CD4-positive, alpha-beta T cell treated with Interferon alpha-2 for 1 hour (primary cell): ENCODE measurements around the gene MACC1.

Experiments used
- DNase-seq, 2 donors: peaks; one replicate each; pipeline ENCODE4 v3.0.0-alpha.2; 2020 to 2022

Gene MACC1

GRCh38 chr7:20206104-20206896 is 10.9 kb downstream of the MACC1 start:
- no peak for DNase-seq

DNA sequence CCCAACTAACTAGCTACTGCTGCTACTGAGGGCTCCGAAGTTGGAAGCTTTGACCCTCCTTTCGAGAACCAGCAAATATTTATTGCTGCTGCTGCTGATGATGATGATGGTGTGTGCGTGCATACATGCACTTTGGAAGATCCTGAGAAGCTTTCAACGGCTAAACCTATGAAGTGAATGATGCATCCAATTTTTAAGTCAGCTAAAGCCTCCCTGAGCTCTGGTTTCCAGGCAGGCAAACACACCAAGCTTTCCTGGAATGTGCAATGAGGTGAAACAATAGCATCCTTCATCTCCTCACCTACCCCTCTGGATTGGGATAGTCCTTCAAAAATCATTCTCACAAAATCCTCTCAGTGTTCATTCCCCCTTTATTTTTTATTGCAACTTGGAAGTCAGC is 13.9 kb downstream of the MACC1 start:
- DNase-seq, result no peak

DNA sequence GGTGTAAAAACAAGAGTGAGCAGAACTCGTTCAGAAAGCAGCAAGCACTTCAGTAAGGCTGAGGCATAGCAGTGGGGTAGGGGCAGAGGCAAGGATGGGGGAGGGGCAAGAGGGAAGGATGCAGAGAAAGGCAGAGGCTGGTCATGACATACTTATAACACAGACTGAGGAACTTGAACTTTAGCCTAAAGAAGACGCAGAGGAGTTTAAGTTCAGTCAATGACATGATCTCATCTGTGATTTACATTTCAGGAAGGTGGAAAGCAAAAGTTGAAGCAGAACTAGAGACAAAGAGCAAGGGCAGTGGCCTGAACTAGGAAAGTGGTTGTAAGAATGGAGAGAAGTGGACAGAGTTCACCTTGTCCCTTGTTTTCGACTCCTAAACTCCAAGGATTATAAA is 15.8 kb downstream of the MACC1 start:
- DNase-seq, result peak in 1 of 2 donors; percentile 38

GRCh38 chr7:20200971-20201370 is 16.2 kb downstream of the MACC1 start:
- DNase-seq, result no peak

- DNase-seq, result no peak
Observed at GRCh38 chr7:20200361-20200760, 16.8 kb downstream of the MACC1 start.

DNA sequence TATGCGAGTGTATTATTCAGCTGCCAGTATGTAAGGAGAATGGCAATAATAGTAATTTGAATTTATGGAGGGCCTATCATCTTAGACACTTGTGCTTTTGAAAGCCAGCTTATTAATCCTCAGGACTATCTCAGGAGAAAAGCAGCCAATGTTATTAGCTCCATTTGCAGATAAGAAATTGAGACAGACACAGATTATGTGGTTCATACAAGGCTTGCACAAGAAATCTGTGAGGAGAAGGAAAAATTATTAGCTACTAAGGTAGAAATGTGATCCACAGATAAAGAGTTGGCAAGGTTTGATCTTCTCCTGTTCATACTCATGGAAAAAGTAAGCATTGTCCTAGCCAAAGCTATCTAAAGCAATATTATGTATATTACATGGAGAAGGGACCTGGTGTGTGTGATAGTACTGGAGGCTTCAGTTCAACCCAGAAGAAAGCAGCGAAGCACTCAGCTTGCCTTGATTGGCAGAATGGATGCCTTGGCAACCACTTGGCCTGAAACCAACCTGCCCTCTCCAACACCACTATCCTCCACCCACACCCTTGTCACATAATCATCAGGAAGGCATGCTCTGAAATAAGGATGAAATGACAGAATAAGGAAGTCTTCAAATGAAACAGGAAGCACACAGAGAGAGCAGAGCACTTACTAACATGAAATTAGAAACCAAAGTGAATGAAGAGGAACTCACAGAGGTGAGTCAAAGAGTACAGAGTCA is 18.0 kb downstream of the MACC1 start:
- peak; percentile 16 to 72 for DNase-seq

DNA sequence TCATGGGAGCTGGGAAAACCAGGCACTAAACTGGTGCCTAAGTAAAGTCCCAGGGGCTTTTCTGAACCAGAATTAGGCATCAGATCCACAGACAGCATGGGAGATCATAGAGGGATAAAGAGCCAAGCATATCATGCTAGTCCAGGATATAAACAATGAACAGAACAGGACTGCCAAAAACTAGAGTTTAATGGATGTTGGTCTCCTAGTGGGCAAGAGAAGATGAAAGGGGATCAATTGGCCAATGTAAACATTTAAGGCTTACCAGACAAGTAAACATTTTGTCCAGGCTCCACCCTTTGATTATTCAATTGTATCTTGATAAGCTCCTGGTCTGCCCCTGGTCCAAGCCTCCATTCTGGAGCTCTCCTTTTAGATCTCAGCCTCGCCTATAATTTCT is 18.9 kb downstream of the MACC1 start:
- no peak for DNase-seq

DNA sequence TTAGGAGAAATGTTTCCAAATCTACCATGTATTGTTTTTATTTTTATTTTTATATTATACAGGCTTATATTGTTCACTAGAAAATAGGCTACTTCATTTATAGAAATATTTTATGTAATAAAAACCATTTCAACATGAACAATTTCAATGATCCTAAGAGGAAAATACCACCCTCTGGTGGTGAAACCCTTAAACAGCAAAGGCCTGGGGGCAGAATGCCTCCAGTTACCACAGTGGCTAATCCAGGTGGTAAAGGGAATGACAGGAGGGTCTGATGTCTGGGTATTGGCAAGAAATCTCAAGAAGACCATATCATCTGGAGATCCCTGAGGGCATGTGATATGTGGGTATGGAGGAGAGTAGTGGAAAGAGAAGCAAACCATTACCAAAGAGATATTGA is 19.3 kb downstream of the MACC1 start:
- DNase-seq, result no peak

GRCh38 chr7:20197125-20197748 is 19.9 kb downstream of the MACC1 start:
- DNase-seq, result no peak

- no peak for DNase-seq
Observed at GRCh38 chr7:20194343-20194995, 22.7 kb downstream of the MACC1 start.

DNA sequence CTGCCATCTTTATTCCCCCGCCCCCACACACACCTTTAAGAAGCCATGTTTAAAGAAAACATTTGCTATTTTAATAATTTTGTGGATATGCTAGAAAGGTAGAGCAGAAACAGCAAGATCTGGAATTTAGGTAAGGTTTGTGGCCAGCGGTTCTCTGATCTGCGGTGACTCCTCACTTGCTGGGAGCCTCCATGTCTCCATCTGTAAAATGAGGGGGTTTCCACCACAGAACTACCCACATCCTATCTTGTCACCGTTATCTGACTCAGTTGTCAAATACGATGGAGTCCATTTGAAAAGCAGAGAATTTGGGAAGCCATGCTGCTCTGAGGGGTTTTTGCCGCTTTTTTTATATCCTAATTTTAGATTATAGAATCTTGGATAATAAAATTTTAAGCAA is 23.3 kb downstream of the MACC1 start:
- DNase-seq, result no peak

- DNase-seq, result no peak
Observed at GRCh38 chr7:20193242-20193777, 23.9 kb downstream of the MACC1 start.

DNA sequence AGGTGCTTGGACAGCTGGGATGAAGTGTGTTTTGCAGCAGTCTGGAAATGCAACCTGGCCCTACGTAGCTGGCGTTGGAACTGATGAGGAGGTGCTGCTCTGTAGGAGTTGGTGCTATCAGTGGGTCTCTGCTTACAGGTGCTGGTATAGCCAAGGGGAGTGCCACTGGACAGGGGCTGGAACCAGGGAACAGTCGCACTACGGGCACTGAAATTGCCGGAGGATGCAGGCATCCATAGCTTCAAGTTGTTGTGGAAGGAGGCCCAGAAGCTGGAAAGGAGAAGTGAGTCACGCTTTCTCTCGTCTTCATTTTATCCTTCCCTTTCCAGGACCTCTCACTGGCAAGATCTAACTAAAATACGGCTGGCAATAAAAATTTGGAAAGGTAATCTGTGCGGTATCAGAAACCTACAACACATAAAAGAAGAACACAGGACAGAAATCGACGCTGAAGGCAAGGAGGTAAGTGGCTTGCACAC is 25.8 kb downstream of the MACC1 start:
- DNase-seq, result no peak

- DNase-seq, result no peak
Observed at GRCh38 chr7:20190560-20191390, 26.4 kb downstream of the MACC1 start.

DNA sequence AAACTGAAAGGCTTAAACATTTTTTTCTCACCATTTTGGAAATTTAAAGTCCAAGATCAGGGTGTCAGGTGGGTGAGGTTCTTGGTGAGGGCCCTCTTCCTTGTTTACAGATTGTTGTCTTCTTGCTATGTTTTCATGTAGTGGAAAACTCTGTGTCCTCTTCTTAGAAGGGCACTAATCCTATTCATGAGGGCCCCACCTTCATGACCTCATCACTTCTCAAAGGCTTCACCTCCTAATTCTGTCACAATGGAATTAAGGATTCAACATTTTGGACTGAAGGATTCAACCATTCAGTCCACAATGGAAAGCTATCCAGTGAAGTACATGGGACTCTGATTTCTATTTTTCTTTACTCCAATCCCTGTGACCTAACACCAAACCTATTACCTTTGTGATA is 27.3 kb downstream of the MACC1 start:
- no peak for DNase-seq

- no peak for DNase-seq
Observed at GRCh38 chr7:20188567-20188966, 28.6 kb downstream of the MACC1 start.

- peak in 1 of 2 donors; percentile 13 for DNase-seq
Observed at GRCh38 chr7:20187850-20188249, 29.3 kb downstream of the MACC1 start.

DNA sequence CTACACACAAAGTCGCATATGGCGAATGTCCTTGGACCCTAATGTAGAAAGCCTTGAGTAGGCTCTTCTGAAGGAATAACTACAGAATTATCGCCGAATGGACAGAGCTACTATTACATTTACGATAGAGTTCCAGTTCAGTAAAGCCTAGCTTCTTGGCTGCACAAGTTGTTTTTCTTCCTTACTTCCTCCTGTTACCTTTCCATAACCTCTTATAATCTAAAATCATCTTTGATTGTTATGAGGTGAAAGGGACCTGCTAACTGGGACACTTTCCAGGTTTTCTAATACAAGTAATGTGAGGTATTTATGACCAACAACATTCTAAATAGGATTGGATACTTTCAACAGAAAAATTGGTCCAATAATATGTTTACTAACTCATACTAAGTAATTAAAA is 31.2 kb downstream of the MACC1 start:
- no peak for DNase-seq

DNA sequence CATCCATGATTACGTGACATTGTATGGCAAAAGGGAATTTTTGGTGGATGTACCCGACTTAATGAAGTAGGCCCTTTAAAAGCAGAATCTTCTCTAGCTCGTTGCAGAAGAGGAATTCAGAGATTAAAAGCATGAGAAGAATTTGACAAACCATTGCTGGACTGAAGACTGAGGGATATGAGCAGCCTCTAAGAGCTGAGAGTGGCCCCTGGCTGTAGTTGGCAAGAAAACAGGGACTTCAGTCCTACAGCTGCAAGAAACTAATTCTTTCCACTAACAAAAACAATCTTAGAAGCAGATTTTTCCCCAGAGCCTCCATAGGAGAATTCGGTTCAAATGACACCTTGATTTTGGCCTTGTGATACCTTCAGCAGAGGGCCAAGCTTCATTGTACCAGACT is 34.1 kb downstream of the MACC1 start:
- no peak for DNase-seq

GRCh38 chr7:20176578-20177242 is 40.5 kb downstream of the MACC1 start:
- no peak for DNase-seq

- no peak for DNase-seq
Observed at GRCh38 chr7:20173828-20174227, 43.4 kb downstream of the MACC1 start.
